ENCODE results near the gene CABP4. TPM values are rescaled to one million over a fixed set of nuclear protein-coding genes. Genes with fewer than 3 reads are reported as not detected.

CABP4 gene
- total and polyA plus RNA-seq, 2 donors (not counting 1 experiment from before 2014, with no cell fraction given) = 3.2 to 5.2 TPM

- Histone ChIP-seq H3K9ac (ENCODE audit: low read length) (peak overlapping the region; percentile 82), H3K79me2 (ENCODE audit: control insufficient read depth, insufficient read depth, low read length) (peaks cover 88% of the 10 kb centered on the region), H2AFZ (ENCODE audit: insufficient read depth, low read depth, low read length, poor library complexity, severe bottlenecking) (no peak overlapping the region), H3K4me3 (ENCODE audit: control extremely low read depth in 1 of 5, extremely low read depth in 1 of 5, insufficient read depth in 1 of 5, low read depth in 2 of 5, low read length in 4 of 5) (peak overlapping the region in 3 of 5 experiments; percentile 36 to 96 (median 79)), H3K4me2 (replicated peaks; ENCODE audit: low read depth, low read length, poor library complexity, severe bottlenecking) (peak overlapping the region; percentile 99), H3K36me3 (replicated peaks in 1 of 2; ENCODE audit: control extremely low read depth in 1 of 2, control insufficient read depth in 1 of 2, extremely low read depth in 1 of 2, insufficient read depth in 2 of 2, low read length in 1 of 2) (peaks cover 0 to 55% of the 10 kb centered on the region in 2 experiments), H4K20me1 (ENCODE audit: control insufficient read depth, insufficient read depth, low read length, poor library complexity, severe bottlenecking) (peaks cover 93% of the 10 kb centered on the region), H3K9me3 (ENCODE audit: control extremely low read depth in 1 of 3, control insufficient read depth in 2 of 3, insufficient read depth in 1 of 3, low read length in 2 of 3) (peaks cover 0 to 3% (median 0%) of the 10 kb centered on the region in 3 donors), H3K27me3 (replicated peaks in 1 of 4; ENCODE audit: control extremely low read depth in 1 of 4, control insufficient read depth in 3 of 4, insufficient read depth in 4 of 4, low read length in 3 of 4) (no peaks in the 10 kb centered on the region), H3K4me1 (ENCODE audit: control insufficient read depth in 2 of 2, insufficient read depth in 2 of 2, low read length in 2 of 2) (peaks cover 46 to 79% of the 10 kb centered on the region in 2 donors), H3K27ac (ENCODE audit: low read length in 2 of 2) (peak overlapping the region; percentile 12 to 88)
- TF ChIP-seq CTCF (IDR thresholded peaks at IDR 0.05) = no peak
- no peak for TF ChIP-seq EZH2 (IDR thresholded peaks at IDR 0.05; ENCODE audit: borderline replicate concordance, insufficient read depth, low read depth, low read length, poor library complexity, severe bottlenecking)
- DNase-seq (peak; percentile 45), ATAC-seq (ENCODE audit: low read depth) (no peak)
- peak overlapping the region; percentile 83 for H3K27ac Mint-ChIP-seq
- 64% methylated on average over 16 of the region's 23 CpGs for WGBS (ENCODE audit: insufficient coverage)
- no peaks in the 10 kb centered on the region for H3K9me3 Mint-ChIP-seq (ENCODE audit: insufficient read depth)
- peak overlapping the region; percentile 65 for H3K4me3 Mint-ChIP-seq
- peaks cover 77% of the 10 kb centered on the region for H3K4me1 Mint-ChIP-seq
- no peaks in the 10 kb centered on the region for H3K27me3 Mint-ChIP-seq
- ChIA-PET CTCF (interaction anchor here (2.0 to 4.0 kb wide), 2 partner anchors 15 to 35 kb away, joined by 6 to 30 read pairs; partner anchors contain the start of gene TMEM134), POLR2A (interaction anchor here (0.6 to 9.5 kb wide), 10 partner anchors 13 to 79 kb away, joined by 3 to 215 read pairs (median 30); partner anchors contain the start of genes AIP, PITPNM1, PPP1CA and TBC1D10C)
- intact Hi-C loops (cut with micrococcal nuclease) = no loop called here
Observed at GRCh38 chr11:67434395-67434881, 20.7 kb upstream of the CABP4 start.

Data from B cell (primary cell).